GM23338 (cell line): ENCODE results near the gene DOCK4. TPM values are rescaled to one million over a fixed set of nuclear protein-coding genes. Genes with fewer than 3 reads are reported as not detected.

Source experiments
- ATAC-seq: fragments of 200-7000 bp; cut with Tn5 transposase; 3 replicates; pipeline ENCODE4 v1.9.1; 2020
- DNase-seq: peaks from one replicate; pipeline ENCODE4 v3.0.0-alpha.2; 2015; ENCODE audit warnings: low spot score
- H2AFZ ChIP-seq: fragments of 200-600 bp; sonication (generic); 2 replicates; pipeline ENCODE4 v1.8.0; 2016; ENCODE audit warnings: antibody characterized with exemption, mild to moderate bottlenecking, moderate library complexity
- H3F3A ChIP-seq: fragments of 200-600 bp; sonication (generic); replicated peaks from 2 replicates; pipeline ENCODE4 v1.8.0; 2017; ENCODE audit warnings: antibody characterized with exemption, mixed run types, low read depth
- H3K27ac ChIP-seq: fragments of 200-600 bp; sonication (generic); 2 replicates; pipeline ENCODE4 v1.6.1; 2016; ENCODE audit warnings: low read depth
- H3K27me3 ChIP-seq: fragments of 200-600 bp; sonication (generic); 2 replicates; pipeline ENCODE4 v1.8.0; 2016; ENCODE audit warnings: mild to moderate bottlenecking, mixed run types, moderate library complexity; ENCODE audit not compliant: insufficient read depth
- H3K36me3 ChIP-seq: fragments of 200-600 bp; sonication (generic); 2 replicates; pipeline ENCODE4 v1.8.0; 2016; ENCODE audit warnings: mild to moderate bottlenecking; ENCODE audit not compliant: insufficient read depth
- H3K4me1 ChIP-seq: fragments of 200-600 bp; sonication (generic); 2 replicates; pipeline ENCODE4 v1.8.0; 2016; ENCODE audit warnings: mild to moderate bottlenecking, moderate library complexity; ENCODE audit not compliant: insufficient read depth
- H3K4me2 ChIP-seq: fragments of 200-600 bp; sonication (generic); 2 replicates; pipeline ENCODE4 v1.7.1; 2017; ENCODE audit warnings: mixed run types
- H3K4me3 ChIP-seq: fragments of 200-600 bp; sonication (generic); 2 replicates; pipeline ENCODE4 v1.6.1; 2016; ENCODE audit warnings: mixed run types
- H3K79me2 ChIP-seq: fragments of 200-600 bp; sonication (generic); replicated peaks from 2 replicates; pipeline ENCODE4 v1.8.0; 2017; ENCODE audit warnings: mild to moderate bottlenecking; ENCODE audit not compliant: insufficient read depth
- H3K9me2 ChIP-seq: fragments of 200-600 bp; sonication (generic); 2 replicates; pipeline ENCODE4 v1.8.0; 2017; ENCODE audit not compliant: insufficient read depth
- H4K20me1 ChIP-seq: fragments of 200-600 bp; sonication (generic); replicated peaks from 2 replicates; pipeline ENCODE4 v1.8.0; 2017; ENCODE audit warnings: mild to moderate bottlenecking; ENCODE audit not compliant: insufficient read depth
- H3K27ac Mint-ChIP-seq: 2 replicates; pipeline ENCODE4 v1.8.0; 2020; ENCODE audit warnings: inconsistent platforms, mild to moderate bottlenecking, moderate library complexity, mixed read lengths
- H3K27me3 Mint-ChIP-seq: 3 replicates; pipeline ENCODE4 v1.8.0; 2022; ENCODE audit warnings: low read depth, mild to moderate bottlenecking, moderate library complexity, mixed read lengths, inconsistent platforms; ENCODE audit not compliant: insufficient read depth, poor library complexity
- H3K36me3 Mint-ChIP-seq: 3 replicates; pipeline ENCODE4 v1.8.0; 2021; ENCODE audit warnings: low read depth, mild to moderate bottlenecking, inconsistent platforms, moderate library complexity, mixed read lengths
- H3K4me1 Mint-ChIP-seq: 3 replicates; pipeline ENCODE4 v1.8.0; 2020; ENCODE audit warnings: mild to moderate bottlenecking, inconsistent platforms, mixed read lengths
- H3K4me3 Mint-ChIP-seq: 3 replicates; pipeline ENCODE4 v1.8.0; 2021; ENCODE audit warnings: moderate library complexity, mild to moderate bottlenecking, inconsistent platforms, mixed read lengths
- H3K9me3 Mint-ChIP-seq: 3 replicates; pipeline ENCODE4 v1.8.0; 2020; ENCODE audit warnings: moderate library complexity, mild to moderate bottlenecking, inconsistent platforms, mixed read lengths
- EZH2phosphoT487 ChIP-seq: fragments of 200-600 bp; sonication (generic); IDR thresholded peaks from one replicate; pipeline ENCODE4 v1.8.1; 2018; ENCODE audit warnings: antibody characterized with exemption; ENCODE audit not compliant: unreplicated experiment
- JUNB ChIP-seq: IDR thresholded peaks from one replicate; pipeline ENCODE4 v1.6.1; 2016; ENCODE audit warnings: antibody characterized with exemption; ENCODE audit not compliant: unreplicated experiment
- NANOG ChIP-seq: IDR thresholded peaks from 2 replicates; pipeline ENCODE4 v1.6.1; 2016; ENCODE audit warnings: antibody characterized with exemption, borderline replicate concordance
- polyA plus RNA-seq: library from polyadenylated mRNA; unstranded; fragments of >200 nt; fragmentation: Nextera tagmentation; extraction: Ambion mirVana; gene quantifications from 2 replicates; pipeline ENCODE4 v1.2.1, GENCODE V29; 2016
- total RNA-seq: library from RNA; depleted of rRNA; stranded (reverse); fragments of >200 nt; shearing (Covaris generic); gene quantifications from 2 replicates; pipeline ENCODE4 v1.2.3, GENCODE V29; 2014
- TF ChIP-seq, protein P1 (sequence below): fragments of 250-450 bp; sonication (Bioruptor Pico); IDR thresholded peaks from 2 replicates; pipeline ENCODE4 v1.5.0; 2020; ENCODE audit warnings: mild to moderate bottlenecking, moderate library complexity
- TF ChIP-seq, protein P2 (sequence below): IDR thresholded peaks from one replicate; pipeline ENCODE4 v1.6.1; 2018; ENCODE audit warnings: antibody characterized with exemption; ENCODE audit not compliant: unreplicated experiment

DOCK4 gene
- total and polyA plus RNA-seq, 2 experiments from 2014 or later: 6.3 to 33.8 TPM

DNA sequence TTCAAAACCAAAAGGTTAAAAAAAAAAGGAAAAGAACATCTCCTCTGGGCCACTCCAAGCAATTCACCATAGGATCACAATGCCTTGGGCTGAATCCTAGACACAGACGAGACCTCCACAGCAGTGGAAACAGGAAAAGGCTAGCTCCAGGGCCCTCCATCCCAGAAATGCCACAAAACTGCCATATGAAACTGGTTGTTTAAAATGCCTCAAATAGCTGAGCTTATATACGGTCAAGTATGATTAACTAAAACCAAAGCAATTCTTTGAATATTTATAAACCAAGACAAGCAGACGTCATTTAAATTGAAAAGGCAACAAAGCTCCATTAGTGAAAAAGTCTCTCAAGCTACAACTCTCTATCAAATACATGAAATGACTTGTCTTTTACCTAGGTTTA is 63.1 kb downstream of the DOCK4 start (continued):
- TF ChIP-seq, protein P1, sequence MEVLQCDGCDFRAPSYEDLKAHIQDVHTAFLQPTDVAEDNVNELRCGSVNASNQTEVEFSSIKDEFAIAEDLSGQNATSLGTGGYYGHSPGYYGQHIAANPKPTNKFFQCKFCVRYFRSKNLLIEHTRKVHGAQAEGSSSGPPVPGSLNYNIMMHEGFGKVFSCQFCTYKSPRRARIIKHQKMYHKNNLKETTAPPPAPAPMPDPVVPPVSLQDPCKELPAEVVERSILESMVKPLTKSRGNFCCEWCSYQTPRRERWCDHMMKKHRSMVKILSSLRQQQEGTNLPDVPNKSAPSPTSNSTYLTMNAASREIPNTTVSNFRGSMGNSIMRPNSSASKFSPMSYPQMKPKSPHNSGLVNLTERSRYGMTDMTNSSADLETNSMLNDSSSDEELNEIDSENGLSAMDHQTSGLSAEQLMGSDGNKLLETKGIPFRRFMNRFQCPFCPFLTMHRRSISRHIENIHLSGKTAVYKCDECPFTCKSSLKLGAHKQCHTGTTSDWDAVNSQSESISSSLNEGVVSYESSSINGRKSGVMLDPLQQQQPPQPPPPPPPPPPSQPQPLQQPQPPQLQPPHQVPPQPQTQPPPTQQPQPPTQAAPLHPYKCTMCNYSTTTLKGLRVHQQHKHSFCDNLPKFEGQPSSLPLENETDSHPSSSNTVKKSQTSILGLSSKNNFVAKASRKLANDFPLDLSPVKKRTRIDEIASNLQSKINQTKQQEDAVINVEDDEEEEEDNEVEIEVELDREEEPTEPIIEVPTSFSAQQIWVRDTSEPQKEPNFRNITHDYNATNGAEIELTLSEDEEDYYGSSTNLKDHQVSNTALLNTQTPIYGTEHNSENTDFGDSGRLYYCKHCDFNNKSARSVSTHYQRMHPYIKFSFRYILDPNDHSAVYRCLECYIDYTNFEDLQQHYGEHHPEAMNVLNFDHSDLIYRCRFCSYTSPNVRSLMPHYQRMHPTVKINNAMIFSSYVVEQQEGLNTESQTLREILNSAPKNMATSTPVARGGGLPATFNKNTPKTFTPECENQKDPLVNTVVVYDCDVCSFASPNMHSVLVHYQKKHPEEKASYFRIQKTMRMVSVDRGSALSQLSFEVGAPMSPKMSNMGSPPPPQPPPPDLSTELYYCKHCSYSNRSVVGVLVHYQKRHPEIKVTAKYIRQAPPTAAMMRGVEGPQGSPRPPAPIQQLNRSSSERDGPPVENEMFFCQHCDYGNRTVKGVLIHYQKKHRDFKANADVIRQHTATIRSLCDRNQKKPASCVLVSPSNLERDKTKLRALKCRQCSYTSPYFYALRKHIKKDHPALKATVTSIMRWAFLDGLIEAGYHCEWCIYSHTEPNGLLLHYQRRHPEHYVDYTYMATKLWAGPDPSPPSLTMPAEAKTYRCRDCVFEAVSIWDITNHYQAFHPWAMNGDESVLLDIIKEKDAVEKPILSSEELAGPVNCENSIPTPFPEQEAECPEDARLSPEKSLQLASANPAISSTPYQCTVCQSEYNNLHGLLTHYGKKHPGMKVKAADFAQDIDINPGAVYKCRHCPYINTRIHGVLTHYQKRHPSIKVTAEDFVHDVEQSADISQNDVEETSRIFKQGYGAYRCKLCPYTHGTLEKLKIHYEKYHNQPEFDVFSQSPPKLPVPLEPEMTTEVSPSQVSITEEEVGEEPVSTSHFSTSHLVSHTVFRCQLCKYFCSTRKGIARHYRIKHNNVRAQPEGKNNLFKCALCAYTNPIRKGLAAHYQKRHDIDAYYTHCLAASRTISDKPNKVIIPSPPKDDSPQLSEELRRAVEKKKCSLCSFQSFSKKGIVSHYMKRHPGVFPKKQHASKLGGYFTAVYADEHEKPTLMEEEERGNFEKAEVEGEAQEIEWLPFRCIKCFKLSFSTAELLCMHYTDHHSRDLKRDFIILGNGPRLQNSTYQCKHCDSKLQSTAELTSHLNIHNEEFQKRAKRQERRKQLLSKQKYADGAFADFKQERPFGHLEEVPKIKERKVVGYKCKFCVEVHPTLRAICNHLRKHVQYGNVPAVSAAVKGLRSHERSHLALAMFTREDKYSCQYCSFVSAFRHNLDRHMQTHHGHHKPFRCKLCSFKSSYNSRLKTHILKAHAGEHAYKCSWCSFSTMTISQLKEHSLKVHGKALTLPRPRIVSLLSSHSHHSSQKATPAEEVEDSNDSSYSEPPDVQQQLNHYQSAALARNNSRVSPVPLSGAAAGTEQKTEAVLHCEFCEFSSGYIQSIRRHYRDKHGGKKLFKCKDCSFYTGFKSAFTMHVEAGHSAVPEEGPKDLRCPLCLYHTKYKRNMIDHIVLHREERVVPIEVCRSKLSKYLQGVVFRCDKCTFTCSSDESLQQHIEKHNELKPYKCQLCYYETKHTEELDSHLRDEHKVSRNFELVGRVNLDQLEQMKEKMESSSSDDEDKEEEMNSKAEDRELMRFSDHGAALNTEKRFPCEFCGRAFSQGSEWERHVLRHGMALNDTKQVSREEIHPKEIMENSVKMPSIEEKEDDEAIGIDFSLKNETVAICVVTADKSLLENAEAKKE (CRISPR knock-in tag): no peak
- TF ChIP-seq JUNB: no peak
- TF ChIP-seq NANOG: no peak

DNA sequence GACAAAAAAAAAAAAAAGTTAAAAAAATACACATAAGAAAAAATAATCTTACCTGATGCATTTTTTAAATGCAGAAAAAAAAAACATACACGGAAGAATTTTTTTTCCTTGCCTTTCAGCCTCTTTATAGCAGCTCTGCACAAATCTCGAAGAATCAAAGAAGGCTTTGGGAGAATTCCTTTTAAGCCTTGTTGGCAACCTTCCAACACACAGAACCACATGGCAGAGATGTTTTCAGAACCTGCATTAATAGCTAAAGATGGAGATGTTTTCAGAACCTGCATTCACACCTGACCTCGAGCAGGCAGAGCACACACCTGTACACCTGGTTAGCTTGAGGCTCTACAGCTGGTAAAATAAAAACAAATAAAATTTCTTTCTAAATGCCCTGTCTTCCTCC is 65.6 kb downstream of the DOCK4 start:
- TF ChIP-seq, protein P1 (CRISPR knock-in tag): no peak
- TF ChIP-seq, protein P2, sequence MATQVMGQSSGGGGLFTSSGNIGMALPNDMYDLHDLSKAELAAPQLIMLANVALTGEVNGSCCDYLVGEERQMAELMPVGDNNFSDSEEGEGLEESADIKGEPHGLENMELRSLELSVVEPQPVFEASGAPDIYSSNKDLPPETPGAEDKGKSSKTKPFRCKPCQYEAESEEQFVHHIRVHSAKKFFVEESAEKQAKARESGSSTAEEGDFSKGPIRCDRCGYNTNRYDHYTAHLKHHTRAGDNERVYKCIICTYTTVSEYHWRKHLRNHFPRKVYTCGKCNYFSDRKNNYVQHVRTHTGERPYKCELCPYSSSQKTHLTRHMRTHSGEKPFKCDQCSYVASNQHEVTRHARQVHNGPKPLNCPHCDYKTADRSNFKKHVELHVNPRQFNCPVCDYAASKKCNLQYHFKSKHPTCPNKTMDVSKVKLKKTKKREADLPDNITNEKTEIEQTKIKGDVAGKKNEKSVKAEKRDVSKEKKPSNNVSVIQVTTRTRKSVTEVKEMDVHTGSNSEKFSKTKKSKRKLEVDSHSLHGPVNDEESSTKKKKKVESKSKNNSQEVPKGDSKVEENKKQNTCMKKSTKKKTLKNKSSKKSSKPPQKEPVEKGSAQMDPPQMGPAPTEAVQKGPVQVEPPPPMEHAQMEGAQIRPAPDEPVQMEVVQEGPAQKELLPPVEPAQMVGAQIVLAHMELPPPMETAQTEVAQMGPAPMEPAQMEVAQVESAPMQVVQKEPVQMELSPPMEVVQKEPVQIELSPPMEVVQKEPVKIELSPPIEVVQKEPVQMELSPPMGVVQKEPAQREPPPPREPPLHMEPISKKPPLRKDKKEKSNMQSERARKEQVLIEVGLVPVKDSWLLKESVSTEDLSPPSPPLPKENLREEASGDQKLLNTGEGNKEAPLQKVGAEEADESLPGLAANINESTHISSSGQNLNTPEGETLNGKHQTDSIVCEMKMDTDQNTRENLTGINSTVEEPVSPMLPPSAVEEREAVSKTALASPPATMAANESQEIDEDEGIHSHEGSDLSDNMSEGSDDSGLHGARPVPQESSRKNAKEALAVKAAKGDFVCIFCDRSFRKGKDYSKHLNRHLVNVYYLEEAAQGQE: no peak
- no peak for TF ChIP-seq EZH2phosphoT487
- peaks cover 50% of the 10 kb centered on the region for H3K4me1 ChIP-seq
- no peaks in the 10 kb centered on the region for H3K9me2 ChIP-seq
- no peaks in the 10 kb centered on the region for H3K36me3 Mint-ChIP-seq
- DNase-seq: no peak
- no peaks in the 10 kb centered on the region for H3K36me3 ChIP-seq
- peaks cover 39% of the 10 kb centered on the region for H3K4me1 Mint-ChIP-seq
- H3K4me3 ChIP-seq: no peak overlapping the region
- H3K27ac Mint-ChIP-seq: 0 out of 2 replicates have a peak overlapping the region, but pooled peaks have one; percentile 29
- H3K9me3 Mint-ChIP-seq: no peaks in the 10 kb centered on the region
- H3K27me3 ChIP-seq: no peaks in the 10 kb centered on the region
- no peak overlapping the region for H2AFZ ChIP-seq
- H3F3A ChIP-seq: no peaks in the 10 kb centered on the region
- no peaks in the 10 kb centered on the region for H4K20me1 ChIP-seq
- no peak overlapping the region for H3K4me3 Mint-ChIP-seq
- no peak for ATAC-seq
- H3K27ac ChIP-seq: no peak overlapping the region
- H3K4me2 ChIP-seq: no peak overlapping the region
- H3K27me3 Mint-ChIP-seq: no peaks in the 10 kb centered on the region
- peaks cover 81% of the 10 kb centered on the region for H3K79me2 ChIP-seq
